ENCODE data around the gene GNRH2. TPM values are rescaled to one million over a fixed set of nuclear protein-coding genes. Genes with fewer than 3 reads are reported as not detected.
"Not testable (repeated sequence)": the region's sequence is repeated elsewhere in the genome, so short reads cannot be mapped to it uniquely, and the experiment has no call there.

The GNRH2 gene
- polyA plus RNA-seq, 4 donors, result 0.15 to 0.83 TPM; not detected in 2

DNA sequence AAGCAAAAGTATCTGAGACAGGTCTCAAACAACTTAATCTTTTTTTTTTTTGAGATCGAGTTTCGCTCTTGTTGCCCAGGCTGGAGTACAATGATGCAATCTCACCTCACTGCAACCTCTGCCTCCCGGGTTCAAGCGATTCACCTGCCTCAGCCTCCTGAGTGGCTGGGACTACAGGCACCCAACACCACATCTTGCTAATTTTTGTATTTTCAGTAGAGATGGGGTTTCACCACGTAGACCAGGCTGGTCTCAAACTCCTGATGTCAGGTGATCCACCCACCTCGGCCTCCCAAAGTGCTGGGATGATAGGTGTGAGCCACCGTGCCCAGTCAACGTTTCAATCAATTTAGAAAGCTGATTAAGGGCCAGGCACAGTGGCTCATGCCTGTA lies 29.8 kb downstream of the GNRH2 start:
- not testable (repeated sequence) for FAIRE-seq; H3K36me3 ChIP-seq (ENCODE audit: control insufficient read depth in 3 of 3, insufficient read depth in 2 of 3, low read depth in 1 of 3, low read length in 3 of 3); DNase-seq; H3K4me3 ChIP-seq (ENCODE audit: low read depth in 1 of 3, low read length in 3 of 3); H3K9me3 ChIP-seq (ENCODE audit: control insufficient read depth in 2 of 2, insufficient read depth in 1 of 2, low read depth in 1 of 2, low read length in 1 of 2); H3K27ac ChIP-seq (ENCODE audit: low read depth in 1 of 3, low read length in 2 of 3)
- WGBS, 3 donors, result 91 to 94% (median 94%) methylated on average over 8 of the region's 8 CpGs
- Histone ChIP-seq H3K27me3 (ENCODE audit: control insufficient read depth in 3 of 3, insufficient read depth in 3 of 3, low read length in 3 of 3) (peaks cover 0 to 13% (median 0%) of the 10 kb centered on the region in 3 donors), H3K4me1 (ENCODE audit: control insufficient read depth in 3 of 3, insufficient read depth in 2 of 3, low read depth in 1 of 3, low read length in 2 of 3) (peaks cover 0 to 13% (median 3%) of the 10 kb centered on the region in 3 donors)

DNA sequence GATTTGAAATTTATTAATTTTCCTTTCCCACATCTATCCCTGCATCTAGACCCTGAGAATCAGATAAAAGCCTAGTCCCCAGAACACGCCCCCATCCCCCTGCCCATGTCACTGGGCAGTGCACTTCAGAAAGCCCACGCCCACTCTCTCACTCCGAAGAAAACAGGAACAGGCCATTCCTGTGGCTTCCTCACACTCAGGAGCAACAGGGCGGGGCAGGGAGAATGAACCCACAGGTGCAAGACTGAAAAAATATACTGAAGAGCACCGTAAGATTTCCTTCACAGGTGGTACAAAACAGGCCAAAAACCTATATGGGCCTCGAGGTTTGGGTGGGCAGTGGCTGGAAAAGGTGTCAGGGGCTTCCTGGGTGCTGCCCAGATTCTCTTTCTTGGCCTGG lies 31.4 kb downstream of the GNRH2 start:
- WGBS, 3 donors, result 12 to 39% (median 30%) methylated on average over 6 of the region's 6 CpGs
- peak; percentile 28 to 44 for DNase-seq
- no peak for FAIRE-seq
- no peak overlapping the region for H3K4me3 ChIP-seq (ENCODE audit: low read depth in 1 of 3, low read length in 3 of 3)
- H3K27ac ChIP-seq (ENCODE audit: low read depth in 1 of 3, low read length in 2 of 3), result no peak overlapping the region
- H3K36me3 ChIP-seq (ENCODE audit: control insufficient read depth in 3 of 3, insufficient read depth in 2 of 3, low read depth in 1 of 3, low read length in 3 of 3), result no peaks in the 10 kb centered on the region
- H3K9me3 ChIP-seq (ENCODE audit: control insufficient read depth in 2 of 2, insufficient read depth in 1 of 2, low read depth in 1 of 2, low read length in 1 of 2), result peaks cover 0 to 4% of the 10 kb centered on the region in 2 donors
- peaks cover 0 to 13% (median 3%) of the 10 kb centered on the region in 3 donors for H3K4me1 ChIP-seq (ENCODE audit: control insufficient read depth in 3 of 3, insufficient read depth in 2 of 3, low read depth in 1 of 3, low read length in 2 of 3)
- H3K27me3 ChIP-seq (ENCODE audit: control insufficient read depth in 3 of 3, insufficient read depth in 3 of 3, low read length in 3 of 3), result peaks cover 0 to 15% (median 0%) of the 10 kb centered on the region in 3 donors

DNA sequence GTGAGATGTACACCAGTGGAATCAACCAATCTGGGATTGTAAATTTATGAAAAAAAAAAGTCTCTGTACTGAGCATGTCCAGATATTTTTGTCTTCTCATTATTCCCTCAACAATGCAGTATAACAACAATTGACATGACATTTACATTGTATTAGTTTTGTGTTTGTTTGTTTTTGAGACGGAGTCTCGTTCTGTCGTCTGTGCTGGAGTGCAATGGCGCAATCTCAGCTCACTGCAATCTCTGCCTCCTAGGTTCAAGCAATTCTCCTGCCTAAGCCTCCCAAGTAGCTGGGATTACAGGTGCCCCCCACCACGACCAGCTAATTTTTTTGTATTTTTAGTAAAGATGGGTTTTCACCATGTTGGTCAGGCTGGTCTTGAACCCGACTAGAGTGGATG lies 31.9 kb downstream of the GNRH2 start:
- not testable (repeated sequence) for FAIRE-seq; H3K4me3 ChIP-seq (ENCODE audit: low read depth in 1 of 3, low read length in 3 of 3)

GRCh38 chr20:3077618-3078134 lies 34.3 kb downstream of the GNRH2 start:
- no peak for FAIRE-seq
- Histone ChIP-seq H3K4me1 (ENCODE audit: control insufficient read depth in 3 of 3, insufficient read depth in 2 of 3, low read depth in 1 of 3, low read length in 2 of 3) (peaks cover 0 to 8% (median 0%) of the 10 kb centered on the region in 3 donors), H3K36me3 (ENCODE audit: control insufficient read depth in 3 of 3, insufficient read depth in 2 of 3, low read depth in 1 of 3, low read length in 3 of 3) (no peaks in the 10 kb centered on the region), H3K9me3 (ENCODE audit: control insufficient read depth in 2 of 2, insufficient read depth in 1 of 2, low read depth in 1 of 2, low read length in 1 of 2) (peaks cover 0 to 1% of the 10 kb centered on the region in 2 donors), H3K27ac (ENCODE audit: low read depth in 1 of 3, low read length in 2 of 3) (no peak overlapping the region), H3K4me3 (ENCODE audit: low read depth in 1 of 3, low read length in 3 of 3) (no peak overlapping the region), H3K27me3 (ENCODE audit: control insufficient read depth in 3 of 3, insufficient read depth in 3 of 3, low read length in 3 of 3) (peaks cover 3 to 32% (median 4%) of the 10 kb centered on the region in 3 donors)
- 76 to 91% (median 79%) methylated on average over 4 of the region's 4 CpGs for WGBS, 3 donors
- DNase-seq, result no peak

More for the DNA sequence above, 31.9 kb downstream of the GNRH2 start:
- Histone ChIP-seq H3K27me3 (ENCODE audit: control insufficient read depth in 3 of 3, insufficient read depth in 3 of 3, low read length in 3 of 3) (peaks cover 0 to 16% (median 0%) of the 10 kb centered on the region in 3 donors), H3K4me1 (ENCODE audit: control insufficient read depth in 3 of 3, insufficient read depth in 2 of 3, low read depth in 1 of 3, low read length in 2 of 3) (peaks cover 0 to 13% (median 3%) of the 10 kb centered on the region in 3 donors)
- 69 to 80% (median 75%) methylated on average over 6 of the region's 6 CpGs for WGBS, 3 donors
- DNase-seq; H3K36me3 ChIP-seq (ENCODE audit: control insufficient read depth in 3 of 3, insufficient read depth in 2 of 3, low read depth in 1 of 3, low read length in 3 of 3); H3K27ac ChIP-seq (ENCODE audit: low read depth in 1 of 3, low read length in 2 of 3); H3K9me3 ChIP-seq (ENCODE audit: control insufficient read depth in 2 of 2, insufficient read depth in 1 of 2, low read depth in 1 of 2, low read length in 1 of 2): not testable (repeated sequence)

- peaks cover 6 to 41% (median 13%) of the 10 kb centered on the region in 3 donors for H3K27me3 ChIP-seq (ENCODE audit: control insufficient read depth in 3 of 3, insufficient read depth in 3 of 3, low read length in 3 of 3)
- peak in 1 of 2 donors; percentile 29 for DNase-seq
- H3K36me3 ChIP-seq (ENCODE audit: control insufficient read depth in 3 of 3, insufficient read depth in 2 of 3, low read depth in 1 of 3, low read length in 3 of 3), result no peaks in the 10 kb centered on the region
- no peak overlapping the region for H3K4me3 ChIP-seq (ENCODE audit: low read depth in 1 of 3, low read length in 3 of 3)
- no peak for FAIRE-seq
- no peak overlapping the region for H3K27ac ChIP-seq (ENCODE audit: low read depth in 1 of 3, low read length in 2 of 3)
- no peaks in the 10 kb centered on the region for H3K4me1 ChIP-seq (ENCODE audit: control insufficient read depth in 3 of 3, insufficient read depth in 2 of 3, low read depth in 1 of 3, low read length in 2 of 3)
- WGBS, 3 donors, result 59 to 78% (median 64%) methylated on average over 5 to 6 of the region's 6 CpGs
- no peaks in the 10 kb centered on the region for H3K9me3 ChIP-seq (ENCODE audit: control insufficient read depth in 2 of 2, insufficient read depth in 1 of 2, low read depth in 1 of 2, low read length in 1 of 2)
Measured at GRCh38 chr20:3080939-3081388, 37.5 kb downstream of the GNRH2 start.

DNA sequence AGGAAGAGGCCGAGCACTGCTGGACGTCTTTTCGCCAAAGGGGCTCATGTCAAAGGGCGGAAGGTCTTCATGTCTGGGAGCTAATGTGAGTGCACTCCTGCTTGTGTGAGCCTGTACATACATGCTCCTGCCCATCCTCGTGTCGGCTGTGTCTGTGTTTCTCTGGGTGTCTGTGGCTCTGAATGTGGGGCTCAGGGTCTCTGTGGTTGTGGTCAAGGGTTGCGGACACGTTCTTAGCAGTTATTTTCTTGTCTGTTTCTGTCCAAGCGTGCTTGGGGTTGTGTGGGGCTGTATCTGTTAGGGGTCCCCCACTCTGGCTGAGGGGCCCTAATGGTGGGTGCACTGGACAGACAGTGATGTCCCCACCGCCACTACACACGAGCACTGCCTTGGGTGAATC lies 38.2 kb downstream of the GNRH2 start:
- Histone ChIP-seq H3K36me3 (ENCODE audit: control insufficient read depth in 3 of 3, insufficient read depth in 2 of 3, low read depth in 1 of 3, low read length in 3 of 3) (no peaks in the 10 kb centered on the region), H3K27ac (ENCODE audit: low read depth in 1 of 3, low read length in 2 of 3) (no peak overlapping the region), H3K4me1 (ENCODE audit: control insufficient read depth in 3 of 3, insufficient read depth in 2 of 3, low read depth in 1 of 3, low read length in 2 of 3) (no peaks in the 10 kb centered on the region), H3K9me3 (ENCODE audit: control insufficient read depth in 2 of 2, insufficient read depth in 1 of 2, low read depth in 1 of 2, low read length in 1 of 2) (no peaks in the 10 kb centered on the region), H3K27me3 (ENCODE audit: control insufficient read depth in 3 of 3, insufficient read depth in 3 of 3, low read length in 3 of 3) (peaks cover 6 to 41% (median 13%) of the 10 kb centered on the region in 3 donors), H3K4me3 (ENCODE audit: low read depth in 1 of 3, low read length in 3 of 3) (no peak overlapping the region)
- FAIRE-seq (no peak), DNase-seq (no peak)
- 81 to 89% (median 85%) methylated on average over 11 of the region's 11 CpGs for WGBS, 3 donors

DNA sequence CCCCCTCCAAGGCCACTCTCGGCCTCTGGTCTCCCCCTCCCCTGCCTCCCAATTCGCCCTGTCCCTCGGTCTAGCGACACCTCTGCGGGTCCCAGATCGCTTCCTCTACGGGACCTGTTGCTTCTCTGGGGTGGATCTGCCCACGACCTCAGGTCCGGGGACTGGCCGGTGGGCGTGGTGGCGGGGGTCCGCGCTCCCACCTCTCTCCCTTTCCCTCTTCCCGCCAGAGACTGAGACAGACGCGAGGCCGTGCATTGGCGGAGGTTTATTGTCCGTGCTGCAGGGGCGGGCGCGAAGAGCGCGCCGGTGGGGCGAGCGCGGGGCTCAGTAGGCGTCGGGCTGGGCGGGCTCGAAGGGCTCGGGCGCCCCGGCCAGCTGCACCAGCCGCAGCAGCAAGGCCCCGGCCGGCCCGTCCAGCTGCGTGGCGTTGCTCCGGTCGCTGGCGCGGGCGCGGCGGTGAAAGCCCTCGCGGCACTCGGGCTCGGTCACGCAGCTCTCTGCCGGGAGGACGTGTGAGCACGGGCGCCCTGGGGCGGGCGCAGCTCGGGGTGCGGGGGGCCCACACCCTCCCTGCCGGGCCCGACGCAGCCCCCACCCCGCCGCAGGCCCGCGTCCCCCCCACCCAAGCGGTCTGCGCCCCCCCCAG lies 39.0 kb downstream of the GNRH2 start:
- Histone ChIP-seq H3K4me3 (ENCODE audit: low read depth in 1 of 3, low read length in 3 of 3) (peak overlapping the region in 1 of 3 donors; percentile 50), H3K4me1 (ENCODE audit: control insufficient read depth in 3 of 3, insufficient read depth in 2 of 3, low read depth in 1 of 3, low read length in 2 of 3) (no peaks in the 10 kb centered on the region), H3K27ac (ENCODE audit: low read depth in 1 of 3, low read length in 2 of 3) (no peak overlapping the region), H3K9me3 (ENCODE audit: control insufficient read depth in 2 of 2, insufficient read depth in 1 of 2, low read depth in 1 of 2, low read length in 1 of 2) (no peaks in the 10 kb centered on the region), H3K27me3 (ENCODE audit: control insufficient read depth in 3 of 3, insufficient read depth in 3 of 3, low read length in 3 of 3) (peaks cover 6 to 38% (median 13%) of the 10 kb centered on the region in 3 donors), H3K36me3 (ENCODE audit: control insufficient read depth in 3 of 3, insufficient read depth in 2 of 3, low read depth in 1 of 3, low read length in 3 of 3) (no peaks in the 10 kb centered on the region)
- FAIRE-seq, result no peak
- DNase-seq, result peak in 1 of 2 donors; percentile 48
- WGBS, 3 donors, result 4 to 9% (median 4%) methylated on average over 42 to 71 of the region's 71 CpGs

DNA sequence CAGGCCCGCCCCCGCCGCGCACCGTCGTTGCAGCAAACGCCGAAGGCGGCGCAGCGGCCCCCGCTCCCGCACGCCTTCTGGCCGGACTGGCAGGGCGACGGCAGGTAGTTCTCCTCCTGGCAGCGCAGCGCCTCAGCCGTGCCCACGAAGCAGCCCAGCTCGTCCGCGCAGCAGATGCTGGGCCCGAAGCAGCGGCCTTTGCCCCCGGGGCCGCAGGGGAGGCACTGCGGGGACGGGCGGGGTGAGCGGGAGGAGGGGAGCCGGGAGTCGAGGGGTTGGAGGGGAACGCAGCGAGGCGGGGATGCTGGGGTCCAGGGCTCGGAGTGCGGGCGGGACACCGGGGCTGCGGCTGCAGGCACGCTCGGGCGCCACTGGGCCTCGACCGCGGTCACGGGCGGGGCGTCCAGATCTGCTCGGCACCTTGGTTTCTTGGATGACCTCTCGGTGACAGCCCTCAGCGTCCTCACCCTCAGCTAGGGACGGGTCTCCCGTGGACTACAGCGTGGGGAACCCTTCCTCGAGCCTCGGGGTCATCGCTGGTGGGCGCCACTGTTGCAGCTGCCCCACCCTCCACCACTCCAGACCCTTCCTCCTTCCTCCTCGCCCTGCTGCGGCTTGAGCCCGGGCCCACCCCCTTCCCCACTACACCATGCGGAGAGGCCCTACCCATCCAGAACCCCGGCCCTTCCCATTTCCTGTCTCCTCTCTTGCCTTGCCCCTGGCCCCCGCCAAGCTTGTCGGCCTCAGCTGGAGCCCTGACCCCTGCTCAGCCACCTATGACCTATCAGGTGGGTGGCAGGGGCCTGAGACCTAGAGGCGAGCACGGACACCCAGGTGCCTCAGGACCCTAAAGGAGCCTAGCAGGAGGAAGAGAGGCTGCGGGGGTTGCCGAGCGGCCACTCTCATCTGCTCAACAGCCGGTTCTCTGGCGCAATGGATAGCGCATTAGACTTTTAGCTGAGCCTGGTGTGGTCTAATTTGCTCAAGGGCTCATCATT lies 39.8 kb downstream of the GNRH2 start:
- 13 to 23% (median 19%) methylated on average over 35 to 76 of the region's 76 CpGs for WGBS, 3 donors
- Histone ChIP-seq H3K27ac (ENCODE audit: low read depth in 1 of 3, low read length in 2 of 3) (no peak overlapping the region), H3K36me3 (ENCODE audit: control insufficient read depth in 3 of 3, insufficient read depth in 2 of 3, low read depth in 1 of 3, low read length in 3 of 3) (no peaks in the 10 kb centered on the region), H3K9me3 (ENCODE audit: control insufficient read depth in 2 of 2, insufficient read depth in 1 of 2, low read depth in 1 of 2, low read length in 1 of 2) (no peaks in the 10 kb centered on the region), H3K4me1 (ENCODE audit: control insufficient read depth in 3 of 3, insufficient read depth in 2 of 3, low read depth in 1 of 3, low read length in 2 of 3) (no peaks in the 10 kb centered on the region), H3K4me3 (ENCODE audit: low read depth in 1 of 3, low read length in 3 of 3) (peak overlapping the region in 1 of 3 donors; percentile 50), H3K27me3 (ENCODE audit: control insufficient read depth in 3 of 3, insufficient read depth in 3 of 3, low read length in 3 of 3) (peaks cover 6 to 36% (median 13%) of the 10 kb centered on the region in 3 donors)
- FAIRE-seq (no peak), DNase-seq (peak; percentile 25 to 43)
